SK-N-SH treated with all-trans-retinoic acid at 6 μM for 48 hours (cell line): ENCODE measurements around the gene EIF4H.

Source experiments
- ATAC-seq: fragments of 200-7000 bp; cut with Tn5 transposase; 3 replicates; pipeline ENCODE4 v1.9.1; 2020; ENCODE audit warnings: mild to moderate bottlenecking, moderate library complexity
- BACH2 ChIP-seq: fragments of 250-450 bp; sonication (Bioruptor Pico); IDR thresholded peaks from 2 replicates; pipeline ENCODE4 v1.9.0; 2021; ENCODE audit warnings: mild to moderate bottlenecking, borderline replicate concordance
- CREB5 ChIP-seq: fragments of 250-450 bp; sonication (Bioruptor Pico); IDR thresholded peaks from 2 replicates; pipeline ENCODE4 v1.5.1; 2020; ENCODE audit warnings: low read depth, mild to moderate bottlenecking, moderate library complexity
- CSDC2 ChIP-seq: fragments of 250-450 bp; sonication (Bioruptor Pico); IDR thresholded peaks from 2 replicates; pipeline ENCODE4 v1.5.0; 2020; ENCODE audit warnings: mild to moderate bottlenecking, moderate library complexity
- CSRNP3 ChIP-seq: fragments of 250-450 bp; sonication (Bioruptor Pico); IDR thresholded peaks from 2 replicates; pipeline ENCODE4 v1.5.1; 2021; ENCODE audit warnings: mild to moderate bottlenecking, moderate library complexity
- ESRRG ChIP-seq: fragments of 250-450 bp; sonication (Bioruptor Pico); IDR thresholded peaks from 2 replicates; pipeline ENCODE4 v1.6.1; 2021; ENCODE audit warnings: mild to moderate bottlenecking
- GLIS3 ChIP-seq: fragments of 250-450 bp; sonication (Bioruptor Pico); IDR thresholded peaks from 2 replicates; pipeline ENCODE4 v1.5.0; 2020; ENCODE audit warnings: mild to moderate bottlenecking, moderate library complexity
- ISL1 ChIP-seq: fragments of 250-450 bp; sonication (Bioruptor Pico); IDR thresholded peaks from 2 replicates; pipeline ENCODE4 v2.1.2; 2022; ENCODE audit warnings: mild to moderate bottlenecking, moderate library complexity
- OSR1 ChIP-seq: fragments of 250-450 bp; sonication (Bioruptor Pico); IDR thresholded peaks from 2 replicates; pipeline ENCODE4 v1.8.0; 2022; ENCODE audit warnings: moderate library complexity, mild to moderate bottlenecking, inconsistent platforms
- PATZ1 ChIP-seq: fragments of 250-450 bp; sonication (Bioruptor Pico); IDR thresholded peaks from 2 replicates; pipeline ENCODE4 v1.8.0; 2020; ENCODE audit warnings: mild to moderate bottlenecking, moderate library complexity, borderline replicate concordance
- PPARA ChIP-seq: fragments of 250-450 bp; sonication (Bioruptor Pico); IDR thresholded peaks from 2 replicates; pipeline ENCODE4 v1.5.0; 2020; ENCODE audit warnings: mild to moderate bottlenecking, borderline replicate concordance
- RARB ChIP-seq: fragments of 250-450 bp; sonication (Bioruptor Pico); IDR thresholded peaks from 2 replicates; pipeline ENCODE4 v1.8.0; 2021; ENCODE audit warnings: mild to moderate bottlenecking, moderate library complexity
- SNAI2 ChIP-seq: fragments of 250-450 bp; sonication (Bioruptor Pico); IDR thresholded peaks from 2 replicates; pipeline ENCODE4 v1.5.0; 2020; ENCODE audit warnings: mild to moderate bottlenecking, moderate library complexity
- TCF4 ChIP-seq: fragments of 250-450 bp; sonication (Bioruptor Pico); IDR thresholded peaks from 2 replicates; pipeline ENCODE4 v1.8.0; 2021; ENCODE audit warnings: mild to moderate bottlenecking, moderate library complexity, borderline replicate concordance
- TOX ChIP-seq: fragments of 250-450 bp; sonication (Bioruptor Pico); IDR thresholded peaks from 2 replicates; pipeline ENCODE4 v1.8.0; 2021; ENCODE audit warnings: mild to moderate bottlenecking, moderate library complexity, borderline replicate concordance
- TSHZ2 ChIP-seq: fragments of 250-450 bp; sonication (Bioruptor Pico); IDR thresholded peaks from 2 replicates; pipeline ENCODE4 v1.5.0; 2020; ENCODE audit warnings: mild to moderate bottlenecking, moderate library complexity
- ZC3H10 ChIP-seq: fragments of 250-450 bp; sonication (Bioruptor Pico); IDR thresholded peaks from 2 replicates; pipeline ENCODE4 v1.5.1; 2021; ENCODE audit warnings: mild to moderate bottlenecking, moderate library complexity
- ZFP3 ChIP-seq: fragments of 250-450 bp; sonication (Bioruptor Pico); IDR thresholded peaks from 2 replicates; pipeline ENCODE4 v1.5.0; 2020; ENCODE audit warnings: mild to moderate bottlenecking, moderate library complexity
- ZFP30 ChIP-seq: fragments of 450-650 bp; formaldehyde crosslinking; IDR thresholded peaks from 2 replicates; pipeline ENCODE4 v1.5.0; 2022; ENCODE audit warnings: mild to moderate bottlenecking, moderate library complexity
- ZNF565 ChIP-seq: fragments of 450-650 bp; formaldehyde crosslinking; conservative IDR thresholded peaks from 2 replicates; pipeline ENCODE4 v1.5.0; 2020; ENCODE audit warnings: low read depth, mild to moderate bottlenecking, moderate library complexity
- ZNF70 ChIP-seq: fragments of 450-650 bp; formaldehyde crosslinking; IDR thresholded peaks from 2 replicates; pipeline ENCODE4 v1.5.0; 2020; ENCODE audit warnings: mild to moderate bottlenecking, moderate library complexity
- ZNF8 ChIP-seq: fragments of 450-650 bp; formaldehyde crosslinking; IDR thresholded peaks from 2 replicates; pipeline ENCODE4 v1.5.0; 2020; ENCODE audit warnings: mild to moderate bottlenecking, moderate library complexity

The EIF4H gene

GRCh38 chr7:74231232-74231590 is 57.1 kb downstream of the EIF4H start:
- ATAC-seq = no peak
- TF ChIP-seq SNAI2 (CRISPR knock-in tag) = no peak
- TF ChIP-seq ZFP3 (CRISPR knock-in tag) = no peak
- TF ChIP-seq ISL1 = no peak
- no peak for TF ChIP-seq RARB (CRISPR knock-in tag)
- no peak for TF ChIP-seq ZC3H10 (CRISPR knock-in tag)
- no peak for TF ChIP-seq CSDC2 (CRISPR knock-in tag)
- TF ChIP-seq OSR1 (CRISPR knock-in tag) = no peak
- TF ChIP-seq ZFP30 (CRISPR knock-in tag) = no peak
- no peak for TF ChIP-seq TCF4 (CRISPR knock-in tag)
- no peak for TF ChIP-seq CREB5 (CRISPR knock-in tag)
- TF ChIP-seq PPARA (CRISPR knock-in tag) = no peak
- TF ChIP-seq TSHZ2 (CRISPR knock-in tag) = no peak
- no peak for TF ChIP-seq CSRNP3 (CRISPR knock-in tag)
- no peak for TF ChIP-seq ZNF70 (CRISPR knock-in tag)

GRCh38 chr7:74233655-74234285 is 59.6 kb downstream of the EIF4H start:
- ATAC-seq = peak; percentile 27; the same call in 2 of the 3 replicates
- TF ChIP-seq ZFP30 (CRISPR knock-in tag) = no peak

GRCh38 chr7:74235518-74236268 is 61.5 kb downstream of the EIF4H start:
- TF ChIP-seq PATZ1 = no peak
- TF ChIP-seq TOX (CRISPR knock-in tag) = no peak
- no peak for TF ChIP-seq ZNF8 (CRISPR knock-in tag)
- TF ChIP-seq CSDC2 (CRISPR knock-in tag) = no peak
- TF ChIP-seq BACH2 = no peak
- TF ChIP-seq GLIS3 = no peak
- TF ChIP-seq TCF4 (CRISPR knock-in tag) = no peak
- TF ChIP-seq OSR1 (CRISPR knock-in tag) = no peak
- no peak for TF ChIP-seq ZNF565 (CRISPR knock-in tag)
- TF ChIP-seq ZFP3 (CRISPR knock-in tag) = no peak
- TF ChIP-seq ISL1 = no peak
- no peak for TF ChIP-seq CREB5 (CRISPR knock-in tag)
- no peak for TF ChIP-seq ESRRG
- no peak for TF ChIP-seq RARB (CRISPR knock-in tag)
- no peak for ATAC-seq
